ENCODE measurements around the gene SRGN. TPM values are rescaled to one million over a fixed set of nuclear protein-coding genes. Genes with fewer than 3 reads are reported as not detected.

The SRGN gene
- polyA plus RNA-seq, 1 donor = 34.5 TPM

DNA sequence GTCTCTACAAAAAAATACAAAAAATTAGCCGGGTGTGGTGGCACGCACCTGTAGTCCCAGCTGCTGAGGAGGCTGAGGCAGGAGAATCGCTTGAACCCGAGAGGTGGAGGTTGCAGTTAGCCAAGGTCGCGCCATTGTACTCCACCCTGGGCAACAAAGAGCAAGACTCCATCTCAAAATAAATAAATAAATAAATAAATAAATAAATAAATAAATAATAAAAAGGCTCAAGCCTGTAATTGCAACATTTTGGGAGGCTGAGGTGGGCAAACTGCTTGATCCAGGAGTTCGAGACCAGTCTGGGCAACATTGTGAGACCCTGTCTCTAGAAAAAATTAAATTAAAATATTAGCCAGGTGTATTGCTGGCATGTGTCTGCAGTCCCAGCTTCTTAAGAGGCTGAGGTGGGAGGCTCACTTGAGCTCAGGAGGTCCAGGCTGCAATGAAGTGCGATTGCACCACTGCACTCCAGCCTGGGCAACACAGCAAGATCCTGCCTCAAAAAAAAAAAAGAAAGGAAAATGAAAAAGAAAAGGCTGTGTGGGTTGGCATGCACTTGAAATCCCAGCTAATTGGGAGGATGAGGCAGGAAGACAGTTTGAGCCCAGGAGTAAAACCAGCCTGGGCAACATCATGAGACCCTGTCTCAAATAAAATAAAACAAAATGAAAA is 27.6 kb upstream of the SRGN start:
- no peaks in the 10 kb centered on the region for H3K9me3 ChIP-seq (ENCODE audit: control insufficient read depth, low read depth, low read length)
- peaks cover 3% of the 10 kb centered on the region for H3K27me3 ChIP-seq (ENCODE audit: control insufficient read depth, insufficient read depth, low read length)
- DNase-seq = no peak
- no peaks in the 10 kb centered on the region for H3K36me3 ChIP-seq (ENCODE audit: control insufficient read depth, insufficient read depth, low read length)
- 100% methylated on average over 1 of the region's 8 CpGs for WGBS (ENCODE audit: insufficient coverage, low lambda C conversion rate)
- no peak overlapping the region for H3K27ac ChIP-seq (ENCODE audit: low read length)
- H3K4me1 ChIP-seq (ENCODE audit: control insufficient read depth, insufficient read depth, low read length) = peaks cover 6% of the 10 kb centered on the region
- H3K4me3 ChIP-seq (ENCODE audit: low read length) = no peak overlapping the region

DNA sequence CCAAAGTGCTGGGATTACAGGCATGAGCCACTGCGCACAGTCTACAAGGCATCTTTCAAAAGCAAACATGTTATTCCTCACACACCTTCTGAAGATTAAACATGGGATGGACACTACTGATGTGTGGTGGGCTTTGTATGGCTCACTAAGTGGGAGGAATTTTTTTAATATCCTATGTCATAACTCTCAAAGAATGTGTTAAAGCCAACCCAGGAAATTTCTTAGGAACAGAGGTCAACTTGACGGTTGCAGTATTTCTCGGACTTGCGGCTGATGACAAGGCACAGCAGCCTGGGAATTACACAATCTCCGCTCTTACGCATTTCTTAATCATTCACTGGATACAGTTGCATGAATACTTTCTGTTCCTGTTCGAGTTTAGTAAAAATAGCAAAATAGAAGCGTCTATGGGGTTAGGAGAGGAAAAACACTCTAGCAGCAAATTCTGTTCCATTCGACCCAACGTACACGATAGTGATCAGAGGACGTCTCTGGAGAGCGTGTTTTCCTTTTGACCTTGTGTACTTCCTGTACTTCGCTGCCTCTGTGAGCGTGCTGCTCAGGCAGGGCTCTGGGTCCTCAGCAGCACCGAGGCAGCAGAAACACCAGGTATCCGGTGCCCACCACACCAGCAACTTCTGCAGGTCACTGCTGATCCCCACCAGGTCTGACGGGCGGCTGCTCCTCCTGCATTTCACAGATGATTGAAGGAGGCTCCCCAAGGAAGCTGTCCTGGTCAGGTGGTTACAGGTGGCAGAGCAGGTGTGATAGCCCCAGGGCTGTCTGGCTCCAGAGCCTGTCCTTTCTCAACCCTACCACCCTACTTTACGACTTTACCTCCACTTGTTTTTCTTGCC is 26.4 kb upstream of the SRGN start:
- WGBS (ENCODE audit: insufficient coverage, low lambda C conversion rate) = 40% methylated on average over 1 of the region's 20 CpGs

DNA sequence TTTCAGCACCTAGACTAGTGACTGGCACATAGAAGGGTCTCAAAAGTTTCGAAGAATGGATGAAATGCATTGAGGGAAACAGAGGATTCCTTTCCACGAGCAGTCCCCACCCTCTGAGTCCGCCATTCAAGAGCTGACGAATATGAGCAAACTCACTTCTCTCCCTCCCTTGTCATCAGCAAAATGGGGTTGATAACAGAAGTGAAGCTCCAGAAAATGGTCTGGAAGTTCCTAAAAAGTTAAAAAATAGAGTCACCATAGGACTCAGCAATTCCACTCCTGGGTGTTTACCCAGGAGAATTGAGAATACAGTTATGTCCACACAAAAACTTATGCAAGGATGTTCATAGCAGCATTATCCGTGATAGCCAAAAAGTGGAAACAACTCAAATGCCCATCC is 25.0 kb upstream of the SRGN start:
- no peak for DNase-seq
- H3K9me3 ChIP-seq (ENCODE audit: control insufficient read depth, low read depth, low read length) = no peaks in the 10 kb centered on the region
- WGBS (ENCODE audit: insufficient coverage, low lambda C conversion rate) = 100% methylated on average over 1 of the region's 5 CpGs
- H3K27me3 ChIP-seq (ENCODE audit: control insufficient read depth, insufficient read depth, low read length) = peaks cover 3% of the 10 kb centered on the region
- H3K4me3 ChIP-seq (ENCODE audit: low read length) = no peak overlapping the region
- peaks cover 6% of the 10 kb centered on the region for H3K4me1 ChIP-seq (ENCODE audit: control insufficient read depth, insufficient read depth, low read length)
- H3K27ac ChIP-seq (ENCODE audit: low read length) = no peak overlapping the region
- H3K36me3 ChIP-seq (ENCODE audit: control insufficient read depth, insufficient read depth, low read length) = no peaks in the 10 kb centered on the region

More for the DNA sequence above, 26.4 kb upstream of the SRGN start:
- peaks cover 3% of the 10 kb centered on the region for H3K27me3 ChIP-seq (ENCODE audit: control insufficient read depth, insufficient read depth, low read length)
- no peaks in the 10 kb centered on the region for H3K9me3 ChIP-seq (ENCODE audit: control insufficient read depth, low read depth, low read length)
- H3K27ac ChIP-seq (ENCODE audit: low read length) = peak overlapping the region; percentile 90
- peak overlapping the region; percentile 35 for H3K4me3 ChIP-seq (ENCODE audit: low read length)
- peaks cover 6% of the 10 kb centered on the region for H3K4me1 ChIP-seq (ENCODE audit: control insufficient read depth, insufficient read depth, low read length)
- peak; percentile 67 to 82 for DNase-seq
- H3K36me3 ChIP-seq (ENCODE audit: control insufficient read depth, insufficient read depth, low read length) = no peaks in the 10 kb centered on the region

DNA sequence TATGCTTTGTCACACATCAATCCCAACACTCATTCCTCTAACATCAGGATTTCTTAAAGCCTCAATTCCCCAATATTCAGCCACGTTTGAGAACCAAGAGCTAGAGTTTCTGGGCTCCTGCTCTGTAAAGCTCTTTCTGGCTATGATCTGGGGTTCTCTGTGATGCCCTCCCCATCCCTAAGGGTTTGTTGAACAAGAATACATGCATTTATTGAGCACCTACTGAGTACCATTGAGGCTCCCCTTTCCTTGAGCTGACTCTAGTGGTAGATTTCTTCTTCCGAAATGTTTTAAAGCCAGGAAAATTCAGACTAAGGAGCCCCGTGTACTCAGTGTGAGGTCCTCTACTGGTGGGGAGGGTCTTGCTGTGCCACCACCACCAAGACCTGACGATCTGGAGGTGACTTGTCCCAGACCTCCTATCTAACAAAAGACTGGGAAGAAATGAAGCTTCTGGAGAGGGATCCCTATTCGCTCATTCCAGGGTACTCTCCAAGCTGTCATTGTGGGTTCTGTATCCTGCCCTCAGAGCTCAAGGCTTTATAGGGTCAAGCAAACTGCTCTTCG is 23.1 kb upstream of the SRGN start:
- no CpG with 5 or more reads among the region's 6 CpGs for WGBS (ENCODE audit: insufficient coverage, low lambda C conversion rate)
- H3K4me1 ChIP-seq (ENCODE audit: control insufficient read depth, insufficient read depth, low read length) = peaks cover 6% of the 10 kb centered on the region

DNA sequence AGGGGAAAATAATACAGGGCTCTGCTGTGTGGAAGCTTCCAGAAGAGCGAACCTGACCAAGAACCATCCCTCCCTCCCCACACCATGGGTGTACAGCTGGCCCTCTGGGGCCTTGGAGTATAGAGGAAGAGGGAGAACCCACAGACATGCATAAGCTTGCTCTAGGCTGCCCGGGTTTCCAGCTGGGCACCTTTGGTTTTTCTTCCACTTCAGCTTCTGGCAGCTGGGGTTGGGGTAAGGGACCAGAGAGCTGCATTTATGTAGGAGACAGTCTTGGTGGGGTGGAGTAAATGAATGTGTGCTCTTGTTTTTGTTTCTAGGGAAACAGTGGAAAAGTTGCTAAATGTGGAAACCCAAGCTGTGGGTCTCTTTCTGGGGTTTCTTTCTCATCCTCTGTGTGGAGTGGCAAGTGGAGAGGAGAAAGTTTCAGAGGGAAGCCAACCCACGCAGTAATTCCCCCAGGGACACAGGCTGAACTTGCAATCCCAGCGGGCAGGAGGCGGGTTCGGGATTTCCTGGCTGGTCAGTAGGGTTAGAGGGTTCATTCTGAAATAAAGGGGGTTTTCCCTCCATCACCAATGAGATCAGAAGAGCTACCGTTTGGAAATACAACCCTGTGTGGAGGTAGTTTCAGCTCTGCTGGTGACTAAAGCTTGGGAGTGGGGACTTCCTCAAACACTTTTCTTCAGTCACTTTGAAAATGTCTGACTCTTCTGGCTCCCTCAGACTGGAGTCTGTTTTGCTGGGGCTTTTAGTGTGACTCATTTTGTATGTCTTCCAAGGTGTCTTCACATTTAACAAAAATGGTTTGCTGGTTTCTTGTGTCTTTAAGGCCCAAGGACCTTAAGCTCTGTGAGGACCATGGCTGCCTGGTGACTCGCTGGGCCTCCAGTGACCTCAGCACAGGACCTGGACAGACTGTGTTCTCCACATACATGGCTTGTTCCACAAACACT is 22.2 kb upstream of the SRGN start:
- no peaks in the 10 kb centered on the region for H3K9me3 ChIP-seq (ENCODE audit: control insufficient read depth, low read depth, low read length)
- no peak overlapping the region for H3K27ac ChIP-seq (ENCODE audit: low read length)
- H3K36me3 ChIP-seq (ENCODE audit: control insufficient read depth, insufficient read depth, low read length) = no peaks in the 10 kb centered on the region
- peaks cover 6% of the 10 kb centered on the region for H3K4me1 ChIP-seq (ENCODE audit: control insufficient read depth, insufficient read depth, low read length)
- WGBS (ENCODE audit: insufficient coverage, low lambda C conversion rate) = no CpG with 5 or more reads among the region's 8 CpGs
- H3K27me3 ChIP-seq (ENCODE audit: control insufficient read depth, insufficient read depth, low read length) = peaks cover 3% of the 10 kb centered on the region
- no peak overlapping the region for H3K4me3 ChIP-seq (ENCODE audit: low read length)
- DNase-seq = no peak

More for the DNA sequence above, 23.1 kb upstream of the SRGN start:
- H3K36me3 ChIP-seq (ENCODE audit: control insufficient read depth, insufficient read depth, low read length) = no peaks in the 10 kb centered on the region
- no peak overlapping the region for H3K27ac ChIP-seq (ENCODE audit: low read length)
- H3K4me3 ChIP-seq (ENCODE audit: low read length) = no peak overlapping the region
- no peak for DNase-seq
- H3K27me3 ChIP-seq (ENCODE audit: control insufficient read depth, insufficient read depth, low read length) = peaks cover 3% of the 10 kb centered on the region
- no peaks in the 10 kb centered on the region for H3K9me3 ChIP-seq (ENCODE audit: control insufficient read depth, low read depth, low read length)

DNA sequence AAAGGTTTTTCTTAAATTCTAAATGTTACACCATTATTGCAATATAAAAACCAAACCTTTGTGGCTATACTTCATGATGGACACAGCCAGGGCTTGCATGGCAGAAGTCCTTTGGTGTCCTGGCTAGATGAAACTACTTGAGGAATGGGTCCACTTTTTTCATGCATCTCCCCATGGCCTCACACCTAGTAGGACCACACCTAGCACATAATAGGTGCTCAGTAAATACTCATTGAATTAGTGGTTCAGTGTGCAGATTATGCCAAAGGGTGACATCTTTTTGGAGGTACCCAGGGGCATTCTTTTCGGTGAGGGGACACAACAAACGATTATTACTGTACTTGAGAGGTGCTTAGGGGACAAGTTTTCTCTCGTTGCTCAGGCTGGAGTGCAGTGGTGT is 20.7 kb upstream of the SRGN start:
- H3K4me3 ChIP-seq (ENCODE audit: low read length) = no peak overlapping the region
- peaks cover 3% of the 10 kb centered on the region for H3K27me3 ChIP-seq (ENCODE audit: control insufficient read depth, insufficient read depth, low read length)
- no peaks in the 10 kb centered on the region for H3K36me3 ChIP-seq (ENCODE audit: control insufficient read depth, insufficient read depth, low read length)
- no CpG with 5 or more reads among the region's 3 CpGs for WGBS (ENCODE audit: insufficient coverage, low lambda C conversion rate)
- H3K27ac ChIP-seq (ENCODE audit: low read length) = no peak overlapping the region
- no peak for DNase-seq
- H3K9me3 ChIP-seq (ENCODE audit: control insufficient read depth, low read depth, low read length) = no peaks in the 10 kb centered on the region
- peaks cover 1% of the 10 kb centered on the region for H3K4me1 ChIP-seq (ENCODE audit: control insufficient read depth, insufficient read depth, low read length)

DNA sequence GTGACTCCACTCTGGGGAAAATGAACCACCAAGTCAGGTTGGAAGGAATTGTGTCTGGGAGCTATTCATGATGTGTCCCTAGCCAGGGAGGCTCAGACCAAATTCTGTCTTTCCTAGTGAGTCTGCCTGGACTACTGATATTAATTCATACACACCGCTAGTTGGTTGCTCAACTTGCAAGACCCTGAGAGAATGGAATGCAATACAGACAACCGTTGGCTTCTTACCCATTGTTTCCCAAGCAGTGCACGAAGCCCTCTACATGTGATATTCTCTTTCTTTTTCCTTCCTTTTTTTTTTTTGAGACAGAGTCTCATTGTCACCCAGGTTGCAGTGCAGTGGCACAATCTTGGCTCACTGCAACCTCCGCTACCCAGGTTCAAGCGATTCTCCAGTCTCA is 19.4 kb upstream of the SRGN start:
- 80% methylated on average over 1 of the region's 5 CpGs for WGBS (ENCODE audit: insufficient coverage, low lambda C conversion rate)
- H3K36me3 ChIP-seq (ENCODE audit: control insufficient read depth, insufficient read depth, low read length) = no peaks in the 10 kb centered on the region
- H3K4me1 ChIP-seq (ENCODE audit: control insufficient read depth, insufficient read depth, low read length) = no peaks in the 10 kb centered on the region
- H3K4me3 ChIP-seq (ENCODE audit: low read length) = no peak overlapping the region
- no peak overlapping the region for H3K27ac ChIP-seq (ENCODE audit: low read length)
- no peaks in the 10 kb centered on the region for H3K9me3 ChIP-seq (ENCODE audit: control insufficient read depth, low read depth, low read length)
- DNase-seq = no peak
- peaks cover 3% of the 10 kb centered on the region for H3K27me3 ChIP-seq (ENCODE audit: control insufficient read depth, insufficient read depth, low read length)

DNA sequence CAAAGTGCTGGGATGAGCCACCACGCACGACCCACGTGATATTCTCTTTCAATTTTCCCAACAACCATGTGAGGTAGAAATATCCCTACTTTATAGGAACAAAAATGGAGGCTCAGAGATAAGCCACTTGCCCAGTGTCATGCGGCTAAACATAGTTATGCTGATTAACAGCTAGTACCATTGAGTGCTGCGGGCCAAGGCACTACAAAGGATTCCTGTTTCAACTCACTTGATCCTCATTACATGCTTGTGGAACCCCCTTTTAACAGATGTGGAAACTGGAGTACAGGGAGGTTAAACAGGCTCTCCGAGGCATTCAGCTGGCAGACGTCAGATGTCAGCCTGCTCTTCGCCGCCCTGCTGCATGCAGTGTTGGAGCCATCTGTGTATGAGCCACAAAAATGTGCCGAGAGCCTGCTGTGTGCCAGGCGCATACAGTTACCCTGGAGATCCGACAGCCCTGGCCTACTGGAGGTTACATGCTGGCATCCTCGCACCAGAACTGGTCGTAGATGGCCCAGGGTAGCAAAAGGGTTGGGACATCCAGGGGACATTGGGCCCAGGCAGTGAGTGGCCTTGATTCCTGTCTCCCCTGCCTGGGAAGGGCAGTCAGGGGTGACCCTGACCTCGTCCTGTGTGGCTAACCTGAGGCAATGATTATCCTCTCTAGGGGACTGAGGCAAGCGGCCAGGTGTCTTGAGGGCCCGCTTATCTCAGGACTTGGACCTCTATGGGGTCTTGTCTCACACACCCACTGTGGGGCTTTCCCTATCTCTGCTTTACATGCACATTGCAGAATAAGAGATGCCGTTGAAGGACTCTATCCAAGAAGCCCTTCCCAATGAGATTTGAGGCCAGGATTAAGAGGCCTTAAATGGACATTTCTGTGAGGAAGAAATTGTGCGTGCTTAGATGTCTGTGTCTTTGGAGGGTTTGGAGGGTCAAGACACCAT is 18.5 kb upstream of the SRGN start:
- Histone ChIP-seq H3K9me3 (ENCODE audit: control insufficient read depth, low read depth, low read length) (no peaks in the 10 kb centered on the region), H3K4me1 (ENCODE audit: control insufficient read depth, insufficient read depth, low read length) (no peaks in the 10 kb centered on the region), H3K27me3 (ENCODE audit: control insufficient read depth, insufficient read depth, low read length) (no peaks in the 10 kb centered on the region), H3K27ac (ENCODE audit: low read length) (no peak overlapping the region), H3K36me3 (ENCODE audit: control insufficient read depth, insufficient read depth, low read length) (no peaks in the 10 kb centered on the region), H3K4me3 (ENCODE audit: low read length) (no peak overlapping the region)
- no peak for DNase-seq
- WGBS (ENCODE audit: insufficient coverage, low lambda C conversion rate) = no CpG with 5 or more reads among the region's 19 CpGs

DNA sequence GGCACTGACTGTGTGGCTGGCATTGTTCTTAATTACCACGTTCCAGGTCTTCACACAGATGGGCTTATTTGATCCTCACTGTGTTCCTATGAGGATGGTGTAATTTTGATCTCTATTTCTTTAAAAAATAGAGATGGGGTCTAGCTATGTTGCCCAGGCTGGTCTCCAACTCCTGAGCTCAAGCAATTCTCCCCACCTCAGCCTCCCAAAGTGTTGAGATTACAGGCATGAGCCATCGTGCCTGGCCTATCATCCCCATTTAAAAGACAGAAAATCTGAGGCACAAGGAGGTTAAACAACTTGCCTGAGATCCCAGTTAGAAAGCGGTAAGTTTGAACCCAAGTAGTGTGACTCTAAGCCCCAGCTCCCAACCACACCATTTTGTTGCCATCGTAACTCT is 17.0 kb upstream of the SRGN start:
- Histone ChIP-seq H3K4me1 (ENCODE audit: control insufficient read depth, insufficient read depth, low read length) (no peaks in the 10 kb centered on the region), H3K27me3 (ENCODE audit: control insufficient read depth, insufficient read depth, low read length) (no peaks in the 10 kb centered on the region), H3K36me3 (ENCODE audit: control insufficient read depth, insufficient read depth, low read length) (no peaks in the 10 kb centered on the region), H3K27ac (ENCODE audit: low read length) (no peak overlapping the region), H3K9me3 (ENCODE audit: control insufficient read depth, low read depth, low read length) (no peaks in the 10 kb centered on the region), H3K4me3 (ENCODE audit: low read length) (no peak overlapping the region)
- WGBS (ENCODE audit: insufficient coverage, low lambda C conversion rate) = no CpG with 5 or more reads among the region's 4 CpGs
- no peak for DNase-seq
